GM08714 (cell line): ENCODE measurements around the gene DNASE1L1.

Source experiments
- H3K4me3 ChIP-seq: fragments of 200-500 bp; sonication (Bioruptor generic); 2 replicates; pipeline ENCODE4 v1.5.1; 2014; ENCODE audit warnings: mild to moderate bottlenecking, low read length, inconsistent platforms
- ZNF274 ChIP-seq: IDR thresholded peaks from 2 replicates; pipeline ENCODE4 v1.6.1; 2012; ENCODE audit warnings: mild to moderate bottlenecking, low read depth, low read length

DNASE1L1 gene

GRCh38 chrX:154384284-154384892, 24.7 kb downstream of the DNASE1L1 start:
- H3K4me3 ChIP-seq = no peak overlapping the region
- no peak for TF ChIP-seq ZNF274

- no peak for TF ChIP-seq ZNF274
- H3K4me3 ChIP-seq = no peak overlapping the region
Observed at GRCh38 chrX:154383359-154384283, 25.4 kb downstream of the DNASE1L1 start.

DNA sequence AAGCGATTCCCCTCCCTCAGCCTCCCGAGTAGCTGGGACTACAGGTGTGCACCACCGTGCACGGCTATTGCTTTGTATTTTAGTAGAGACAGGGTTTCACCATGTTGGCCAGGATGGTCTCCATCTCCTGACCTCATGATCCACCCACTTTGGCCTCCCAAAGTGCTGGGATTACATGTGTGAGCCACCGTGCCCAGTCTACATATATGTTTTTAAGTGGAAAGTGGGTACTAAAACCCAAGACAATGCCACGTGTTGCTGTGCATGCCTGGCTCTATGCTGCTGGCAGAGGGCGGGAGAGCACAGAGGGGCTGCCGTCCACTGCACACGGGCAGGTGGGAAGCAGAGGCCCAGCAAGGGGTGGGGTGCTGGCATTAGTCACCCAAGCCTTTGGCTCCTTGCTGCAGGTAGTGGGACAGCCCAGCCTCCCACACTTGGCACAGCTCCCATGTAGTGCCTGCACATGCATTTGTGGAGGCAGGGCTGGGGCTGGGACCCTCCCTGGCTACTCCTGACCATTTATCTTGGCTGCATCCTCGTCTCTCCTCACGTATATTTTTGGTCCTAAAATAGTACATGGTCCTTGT, 26.5 kb downstream of the DNASE1L1 start:
- no peak for TF ChIP-seq ZNF274

DNA sequence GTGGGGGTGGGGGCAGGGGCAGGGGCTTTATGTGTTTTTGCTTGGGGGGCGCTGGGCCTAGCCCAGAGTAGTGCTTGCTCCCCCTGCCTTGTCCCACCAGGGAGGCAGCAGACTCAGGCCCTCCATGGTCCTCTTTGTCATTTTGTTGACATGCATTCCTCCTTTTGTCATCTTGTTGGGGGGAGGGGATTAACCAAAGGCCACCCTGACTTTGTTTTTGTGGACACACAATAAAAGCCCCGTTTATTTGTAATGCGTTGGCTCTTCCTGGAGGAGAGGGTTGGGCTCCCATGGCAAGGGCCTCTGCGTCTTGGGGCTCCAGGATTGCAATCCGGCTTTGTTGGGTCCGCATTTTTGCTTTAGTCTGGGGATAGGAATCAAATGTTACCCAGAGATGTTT, 27.8 kb downstream of the DNASE1L1 start:
- H3K4me3 ChIP-seq = no peak overlapping the region
- no peak for TF ChIP-seq ZNF274

More for the DNA sequence above, 26.5 kb downstream of the DNASE1L1 start:
- no peak overlapping the region for H3K4me3 ChIP-seq

DNA sequence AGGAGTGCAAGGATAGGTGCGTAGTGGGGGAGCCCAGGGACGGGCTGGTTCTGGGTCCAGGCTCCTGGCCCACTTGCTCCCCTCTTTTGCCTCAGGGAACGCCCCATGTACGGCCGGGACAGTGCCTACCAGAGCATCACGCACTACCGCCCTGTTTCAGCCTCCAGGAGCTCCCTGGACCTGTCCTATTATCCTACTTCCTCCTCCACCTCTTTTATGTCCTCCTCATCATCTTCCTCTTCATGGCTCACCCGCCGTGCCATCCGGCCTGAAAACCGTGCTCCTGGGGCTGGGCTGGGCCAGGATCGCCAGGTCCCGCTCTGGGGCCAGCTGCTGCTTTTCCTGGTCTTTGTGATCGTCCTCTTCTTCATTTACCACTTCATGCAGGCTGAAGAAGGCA, 28.3 kb downstream of the DNASE1L1 start:
- TF ChIP-seq ZNF274 = no peak
- H3K4me3 ChIP-seq = no peak overlapping the region

GRCh38 chrX:154380153-154380552, 28.9 kb downstream of the DNASE1L1 start:
- H3K4me3 ChIP-seq = peak overlapping the region; percentile 70; the same call in 1 of the 2 replicates
- TF ChIP-seq ZNF274 = no peak

- peak overlapping the region; percentile 70 for H3K4me3 ChIP-seq
- TF ChIP-seq ZNF274 = no peak
Observed at GRCh38 chrX:154379569-154379951, 29.5 kb downstream of the DNASE1L1 start.

GRCh38 chrX:154378799-154379568, 30.1 kb downstream of the DNASE1L1 start, which contains the start of gene EMD:
Gene EMD (plus strand): TSS chrX:154379295. CDS start chrX:154379485, 190 bp downstream.
- no peak for TF ChIP-seq ZNF274
- H3K4me3 ChIP-seq = peak within 1 kb of the TSS; percentile 70

- no peak for TF ChIP-seq ZNF274
- peak overlapping the region; percentile 34; the same call in 1 of the 2 replicates for H3K4me3 ChIP-seq
Observed at GRCh38 chrX:154378059-154378798, 30.8 kb downstream of the DNASE1L1 start.

DNA sequence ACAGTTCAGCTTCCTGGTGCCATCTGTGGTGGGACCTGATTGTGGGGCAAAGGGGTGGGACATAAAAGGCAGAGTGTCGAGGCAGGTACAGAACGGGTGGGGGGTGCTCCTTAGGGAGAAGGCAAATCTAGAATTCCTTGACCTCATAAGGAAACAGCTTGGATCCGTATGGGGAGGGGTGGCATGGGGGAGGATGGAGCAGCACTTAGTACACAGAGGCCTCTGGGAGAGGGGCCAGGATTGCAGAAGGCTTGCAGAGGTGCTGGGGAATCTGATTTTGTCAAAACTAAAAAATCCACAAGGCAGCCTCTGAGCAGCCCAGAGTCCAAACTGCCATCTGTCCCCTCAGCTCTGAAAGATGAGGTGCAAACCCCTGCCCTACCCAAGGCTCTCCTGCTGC, 32.3 kb downstream of the DNASE1L1 start:
- H3K4me3 ChIP-seq = no peak overlapping the region
- no peak for TF ChIP-seq ZNF274

DNA sequence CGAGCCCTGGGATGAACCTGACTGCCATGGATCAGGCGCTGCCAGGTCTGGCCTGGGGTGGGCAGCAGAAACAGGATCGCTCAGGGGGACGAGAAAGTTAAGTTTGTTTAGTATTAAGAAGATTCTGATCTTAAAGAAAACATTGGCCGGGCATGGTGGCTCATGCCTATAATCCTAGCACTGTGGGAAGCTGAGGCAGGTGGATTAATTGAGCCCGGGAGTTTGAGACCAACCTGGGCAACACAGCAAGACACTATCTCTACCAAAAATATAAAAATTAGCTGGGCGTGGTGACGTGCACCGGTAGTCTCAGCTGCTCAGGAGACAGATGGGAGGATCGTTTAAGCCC, 33.9 kb downstream of the DNASE1L1 start:
- H3K4me3 ChIP-seq = no peak overlapping the region
- no peak for TF ChIP-seq ZNF274

DNA sequence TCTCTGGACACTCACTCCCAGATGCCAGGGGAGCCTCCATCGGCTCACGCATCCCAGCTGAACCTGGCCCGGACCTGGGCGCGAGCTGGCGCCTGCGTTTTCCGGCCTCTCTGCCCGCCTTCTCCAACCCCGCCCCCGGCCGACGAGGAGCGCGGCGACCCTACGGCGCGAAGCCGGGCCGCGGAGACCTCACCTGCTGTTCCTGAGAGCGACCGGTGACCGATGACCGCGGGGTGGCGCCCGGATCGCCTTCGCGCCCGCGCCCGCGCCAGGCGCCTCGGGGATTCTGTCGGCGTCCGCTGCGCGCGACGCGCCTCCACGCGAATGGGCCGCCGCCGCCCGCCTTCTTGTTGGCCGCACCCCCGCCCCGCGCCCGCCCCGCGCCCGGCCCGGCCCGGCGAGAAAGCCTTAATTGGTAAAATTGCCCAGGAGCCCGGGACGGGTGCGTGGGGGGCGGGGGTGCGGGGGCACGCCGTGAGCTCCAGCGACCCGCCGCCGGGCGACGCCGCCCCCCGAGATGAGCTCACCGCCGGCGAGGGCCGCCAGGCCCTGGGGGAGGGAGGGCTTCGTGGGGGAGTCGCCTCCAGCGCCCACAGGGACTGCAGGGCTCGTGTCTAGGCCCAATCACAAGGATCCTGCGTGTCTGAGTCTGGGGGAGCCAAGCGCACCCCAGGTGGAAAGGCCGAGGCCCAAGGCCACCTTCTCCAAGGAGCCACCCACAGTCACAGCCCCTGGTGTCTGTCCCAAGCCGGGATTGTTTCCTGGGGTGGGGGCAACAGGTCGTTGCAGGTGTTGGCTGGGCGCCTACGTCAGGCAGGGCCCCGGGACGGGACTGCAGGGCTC, 34.5 kb downstream of the DNASE1L1 start, which contains the start of gene FLNA:
FLNA (minus strand) TSS at position 322 of the 843 bp plus-strand sequence. CDS start 3,389 bp downstream, outside the sequence.
- no peak for TF ChIP-seq ZNF274
- peak within 1 kb of the TSS; percentile 20; the same call in 1 of the 2 replicates for H3K4me3 ChIP-seq
